ENCODE results near the gene SMIM15.

SMIM15 gene

GRCh38 chr5:61159070-61159469, 3.2 kb downstream of the SMIM15 start:
- Histone ChIP-seq H3K36me3 (ENCODE audit: control insufficient read depth, insufficient read depth, low read length) (peaks cover 1% of the 10 kb centered on the region), H3K4me3 (replicated peaks; ENCODE audit: low read depth, low read length) (no peak overlapping the region), H3K27me3 (replicated peaks; ENCODE audit: control insufficient read depth, insufficient read depth, low read length) (no peaks in the 10 kb centered on the region)
- no peak for DNase-seq (ENCODE audit: extremely low read depth, insufficient read length)
- TF ChIP-seq CTCF (IDR thresholded peaks at IDR 0.05; ENCODE audit: insufficient read depth, low read length, poor library complexity, severe bottlenecking) = no peak

GRCh38 chr5:61151893-61152292, 10.4 kb downstream of the SMIM15 start:
- DNase-seq (ENCODE audit: extremely low read depth, insufficient read length) = no peak
- TF ChIP-seq CTCF (IDR thresholded peaks at IDR 0.05; ENCODE audit: insufficient read depth, low read length, poor library complexity, severe bottlenecking) = no peak
- peaks cover 1% of the 10 kb centered on the region for H3K36me3 ChIP-seq (ENCODE audit: control insufficient read depth, insufficient read depth, low read length)
- H3K4me3 ChIP-seq (replicated peaks; ENCODE audit: low read depth, low read length) = no peak overlapping the region
- no peaks in the 10 kb centered on the region for H3K27me3 ChIP-seq (replicated peaks; ENCODE audit: control insufficient read depth, insufficient read depth, low read length)

GRCh38 chr5:61148515-61148914, 13.8 kb downstream of the SMIM15 start:
- Histone ChIP-seq H3K4me3 (replicated peaks; ENCODE audit: low read depth, low read length) (no peak overlapping the region), H3K27me3 (replicated peaks; ENCODE audit: control insufficient read depth, insufficient read depth, low read length) (no peaks in the 10 kb centered on the region), H3K36me3 (ENCODE audit: control insufficient read depth, insufficient read depth, low read length) (no peaks in the 10 kb centered on the region)
- no peak for DNase-seq (ENCODE audit: extremely low read depth, insufficient read length)
- TF ChIP-seq CTCF (IDR thresholded peaks at IDR 0.05; ENCODE audit: insufficient read depth, low read length, poor library complexity, severe bottlenecking) = no peak

- H3K36me3 ChIP-seq (ENCODE audit: control insufficient read depth, insufficient read depth, low read length) = no peaks in the 10 kb centered on the region
- no peak for DNase-seq (ENCODE audit: extremely low read depth, insufficient read length)
- TF ChIP-seq CTCF (IDR thresholded peaks at IDR 0.05; ENCODE audit: insufficient read depth, low read length, poor library complexity, severe bottlenecking) = no peak
- H3K27me3 ChIP-seq (replicated peaks; ENCODE audit: control insufficient read depth, insufficient read depth, low read length) = no peaks in the 10 kb centered on the region
- no peak overlapping the region for H3K4me3 ChIP-seq (replicated peaks; ENCODE audit: low read depth, low read length)
Observed at GRCh38 chr5:61142811-61143210, 19.5 kb downstream of the SMIM15 start.

- no peak overlapping the region for H3K4me3 ChIP-seq (replicated peaks; ENCODE audit: low read depth, low read length)
- no peak for DNase-seq (ENCODE audit: extremely low read depth, insufficient read length)
- H3K27me3 ChIP-seq (replicated peaks; ENCODE audit: control insufficient read depth, insufficient read depth, low read length) = no peaks in the 10 kb centered on the region
- TF ChIP-seq CTCF (IDR thresholded peaks at IDR 0.05; ENCODE audit: insufficient read depth, low read length, poor library complexity, severe bottlenecking) = no peak
- H3K36me3 ChIP-seq (ENCODE audit: control insufficient read depth, insufficient read depth, low read length) = no peaks in the 10 kb centered on the region
Observed at GRCh38 chr5:61142391-61142790, 19.9 kb downstream of the SMIM15 start.

GRCh38 chr5:61141801-61142200, 20.5 kb downstream of the SMIM15 start:
- no peak overlapping the region for H3K4me3 ChIP-seq (replicated peaks; ENCODE audit: low read depth, low read length)
- H3K27me3 ChIP-seq (replicated peaks; ENCODE audit: control insufficient read depth, insufficient read depth, low read length) = no peaks in the 10 kb centered on the region

More at GRCh38 chr5:61141801-61142200, 20.5 kb downstream of the SMIM15 start:
- no peaks in the 10 kb centered on the region for H3K36me3 ChIP-seq (ENCODE audit: control insufficient read depth, insufficient read depth, low read length)
- no peak for TF ChIP-seq CTCF (IDR thresholded peaks at IDR 0.05; ENCODE audit: insufficient read depth, low read length, poor library complexity, severe bottlenecking)
- no peak for DNase-seq (ENCODE audit: extremely low read depth, insufficient read length)

Data from GM06990 (cell line).